Testis (tissue), 2 donors: Measurements from ENCODE around the gene IFT52.

ENCODE experiments used
- POLR2A ChIP-seq: fragments of 450-650 bp; IDR thresholded peaks from one replicate; pipeline ENCODE4 v1.6.1; 2017; ENCODE audit warnings: antibody characterized with exemption, mild to moderate bottlenecking, moderate library complexity
- TF ChIP-seq, protein P1 (sequence below), 3 experiments: fragments of 450-650 bp in 2 of 3; fragments of 200-600 bp in 1 of 3; sonication (generic) in 1 of 3; IDR thresholded peaks; one replicate each; pipeline ENCODE4 v1.5.1; 2016 to 2019; ENCODE audit warnings: antibody characterized with exemption in 3 of 3, mild to moderate bottlenecking in 2 of 3, moderate library complexity in 1 of 3

DNA sequence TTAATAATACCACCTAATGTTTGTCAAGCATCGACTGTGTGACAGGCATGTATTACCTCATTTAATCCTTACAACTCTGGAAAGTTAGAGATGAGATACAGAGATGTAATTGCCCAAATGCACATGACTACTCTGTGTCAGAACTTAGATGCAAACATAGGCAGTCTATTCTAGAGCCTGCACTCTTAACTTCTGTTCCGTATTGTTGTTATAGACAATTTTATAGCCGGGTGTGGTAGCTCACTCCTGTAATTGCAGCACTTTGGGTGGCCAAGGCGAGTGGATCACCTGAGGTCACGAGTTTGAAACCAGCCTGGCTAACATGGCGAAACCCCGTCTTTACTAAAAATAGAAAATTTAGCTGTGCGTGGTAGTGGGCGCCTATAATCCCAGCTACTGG lies 15.0 kb downstream of the IFT52 start:
- TF ChIP-seq, protein P1, sequence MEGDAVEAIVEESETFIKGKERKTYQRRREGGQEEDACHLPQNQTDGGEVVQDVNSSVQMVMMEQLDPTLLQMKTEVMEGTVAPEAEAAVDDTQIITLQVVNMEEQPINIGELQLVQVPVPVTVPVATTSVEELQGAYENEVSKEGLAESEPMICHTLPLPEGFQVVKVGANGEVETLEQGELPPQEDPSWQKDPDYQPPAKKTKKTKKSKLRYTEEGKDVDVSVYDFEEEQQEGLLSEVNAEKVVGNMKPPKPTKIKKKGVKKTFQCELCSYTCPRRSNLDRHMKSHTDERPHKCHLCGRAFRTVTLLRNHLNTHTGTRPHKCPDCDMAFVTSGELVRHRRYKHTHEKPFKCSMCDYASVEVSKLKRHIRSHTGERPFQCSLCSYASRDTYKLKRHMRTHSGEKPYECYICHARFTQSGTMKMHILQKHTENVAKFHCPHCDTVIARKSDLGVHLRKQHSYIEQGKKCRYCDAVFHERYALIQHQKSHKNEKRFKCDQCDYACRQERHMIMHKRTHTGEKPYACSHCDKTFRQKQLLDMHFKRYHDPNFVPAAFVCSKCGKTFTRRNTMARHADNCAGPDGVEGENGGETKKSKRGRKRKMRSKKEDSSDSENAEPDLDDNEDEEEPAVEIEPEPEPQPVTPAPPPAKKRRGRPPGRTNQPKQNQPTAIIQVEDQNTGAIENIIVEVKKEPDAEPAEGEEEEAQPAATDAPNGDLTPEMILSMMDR (IDR thresholded peaks at IDR 0.05): no peak
- TF ChIP-seq POLR2A: no peak
